ENCODE data around the gene PTPRG.

Gene PTPRG

GRCh38 chr3:61864886-61865285 is 303.5 kb downstream of the PTPRG start:
- no peak overlapping the region for H3K4me3 ChIP-seq (ENCODE audit: control insufficient read depth, low read depth, low read length)
- no peak for DNase-seq (ENCODE audit: low read depth)
- no peak for TF ChIP-seq CTCF (conservative IDR thresholded peaks at IDR 0.05; ENCODE audit: control insufficient read depth, insufficient read depth, low read depth, low read length)

GRCh38 chr3:61865466-61866152 is 304.2 kb downstream of the PTPRG start:
- TF ChIP-seq CTCF (conservative IDR thresholded peaks at IDR 0.05; ENCODE audit: control insufficient read depth, insufficient read depth, low read depth, low read length) = no peak
- H3K4me3 ChIP-seq (ENCODE audit: control insufficient read depth, low read depth, low read length) = no peak overlapping the region
- no peak for DNase-seq (ENCODE audit: low read depth)

GRCh38 chr3:61866153-61866542 is 304.8 kb downstream of the PTPRG start:
- no peak overlapping the region for H3K4me3 ChIP-seq (ENCODE audit: control insufficient read depth, low read depth, low read length)
- no peak for DNase-seq (ENCODE audit: low read depth)
- no peak for TF ChIP-seq CTCF (conservative IDR thresholded peaks at IDR 0.05; ENCODE audit: control insufficient read depth, insufficient read depth, low read depth, low read length)

- no peak for DNase-seq (ENCODE audit: low read depth)
- TF ChIP-seq CTCF (conservative IDR thresholded peaks at IDR 0.05; ENCODE audit: control insufficient read depth, insufficient read depth, low read depth, low read length) = no peak
Observed at GRCh38 chr3:61866961-61867461, 305.6 kb downstream of the PTPRG start.

GRCh38 chr3:61868499-61868898 is 307.1 kb downstream of the PTPRG start:
- H3K4me3 ChIP-seq (ENCODE audit: control insufficient read depth, low read depth, low read length) = no peak overlapping the region
- no peak for TF ChIP-seq CTCF (conservative IDR thresholded peaks at IDR 0.05; ENCODE audit: control insufficient read depth, insufficient read depth, low read depth, low read length)
- DNase-seq (ENCODE audit: low read depth) = no peak

More at GRCh38 chr3:61866961-61867461, 305.6 kb downstream of the PTPRG start:
- no peak overlapping the region for H3K4me3 ChIP-seq (ENCODE audit: control insufficient read depth, low read depth, low read length)

GRCh38 chr3:61869371-61869770 is 308.0 kb downstream of the PTPRG start:
- H3K4me3 ChIP-seq (ENCODE audit: control insufficient read depth, low read depth, low read length) = no peak overlapping the region
- no peak for TF ChIP-seq CTCF (conservative IDR thresholded peaks at IDR 0.05; ENCODE audit: control insufficient read depth, insufficient read depth, low read depth, low read length)
- DNase-seq (ENCODE audit: low read depth) = no peak
